GM12892 (cell line): Measurements from ENCODE around the gene DYNC1I1.

Experiments
- POLR2A ChIP-seq: IDR thresholded peaks from 2 replicates; pipeline ENCODE4 v1.6.1; 2011; ENCODE audit warnings: low read depth, low read length, control low read depth
- TAF1 ChIP-seq: IDR thresholded peaks from 2 replicates; pipeline ENCODE4 v1.6.1; 2011; ENCODE audit warnings: low read depth, mild to moderate bottlenecking, control low read depth, low read length, borderline replicate concordance

GRCh38 chr7:95794917-95795515, 22.7 kb downstream of the DYNC1I1 start:
- TF ChIP-seq POLR2A = no peak
- TF ChIP-seq TAF1 = no peak
